ENCODE results near the gene TUT1.

DNA sequence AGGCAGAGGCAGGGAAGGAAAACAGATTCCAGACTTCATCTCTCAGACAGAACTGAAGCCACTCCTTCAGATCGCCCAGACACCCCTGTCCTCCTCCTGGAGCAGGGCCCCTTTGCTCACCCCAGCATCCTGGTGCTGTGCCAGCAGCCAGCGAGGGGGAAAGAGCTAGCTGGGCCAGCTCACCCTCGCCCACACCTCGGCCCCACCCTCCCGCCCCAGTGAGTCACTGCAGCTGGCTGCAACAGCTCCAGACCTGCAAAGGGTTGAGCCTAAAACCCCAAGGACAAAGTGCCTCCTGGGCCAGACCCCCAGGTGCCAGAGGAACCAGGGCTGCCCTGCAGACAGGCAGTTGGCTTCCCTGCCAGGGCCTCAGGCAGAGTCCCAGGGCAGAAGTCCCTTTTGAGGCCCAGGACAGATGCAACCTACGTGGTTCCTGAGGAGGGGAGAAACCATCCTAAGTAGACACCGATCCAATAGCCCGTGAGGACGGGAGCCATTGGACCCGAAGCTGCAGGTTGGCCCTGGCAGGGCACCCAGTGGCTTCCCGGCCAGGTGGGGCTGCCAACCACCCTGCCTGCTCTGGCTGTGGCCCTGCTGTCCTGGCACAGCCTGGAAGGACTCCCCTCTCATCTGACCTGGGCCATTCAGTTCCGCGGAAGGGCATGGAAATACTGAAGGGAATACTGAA lies 51.9 kb downstream of the TUT1 start:
- TF ChIP-seq CTCF (IDR thresholded peaks at IDR 0.05 in 4 of 5, conservative IDR thresholded peaks at IDR 0.05 in 1 of 5) (no peak), POLR2A (IDR thresholded peaks at IDR 0.05) (no peak)

All from gastrocnemius medialis (tissue), 4 donors.